H1 (cell line): Measurements from ENCODE around the gene SNAPIN. TPM values are rescaled to one million over a fixed set of nuclear protein-coding genes. Genes with fewer than 3 reads are reported as not detected.

ENCODE experiments used
- CTCF ChIA-PET: fragments of 300-600 bp; sonication (Branson Sonifier 250); formaldehyde crosslinking; loops from one replicate; lab custom pipeline; 2021; ENCODE audit not compliant: partially characterized antibody; lab: Charles Lee
- POLR2A ChIA-PET: fragments of 300-600 bp; sonication (Branson Sonifier 250); formaldehyde crosslinking; loops from one replicate; lab custom pipeline; 2021; ENCODE audit warnings: inconsistent platforms; ENCODE audit not compliant: partially characterized antibody; lab: Charles Lee
- DNase-seq, 2 experiments: peaks; one replicate each; pipeline versions ENCODE4 v3.0.0 to v3.0.0-alpha.2; 2010 to 2022; ENCODE audit warnings: low spot score in 2 of 2, low read depth in 1 of 2, mixed read lengths in 1 of 2
- FAIRE-seq: peaks from 2 replicates; lab custom pipeline; 2011; peaks lifted over from hg19 to GRCh38; lab: Jason Lieb, UNC
- H2AFZ ChIP-seq: 2 replicates; pipeline ENCODE4 v1.8.1; 2012; ENCODE audit warnings: low read length, inconsistent platforms
- H2AK5ac ChIP-seq: 2 replicates; pipeline ENCODE4 v1.6.1; 2013; ENCODE audit warnings: low read depth, low read length
- H2BK120ac ChIP-seq: replicated peaks from 2 replicates; pipeline ENCODE3; 2013; ENCODE audit warnings: low read depth, low read length, inconsistent platforms
- H2BK12ac ChIP-seq: 2 replicates; pipeline ENCODE4 v1.6.1; 2013; ENCODE audit warnings: low read depth, low read length
- H2BK15ac ChIP-seq: 2 replicates; pipeline ENCODE4 v1.6.1; 2013; ENCODE audit warnings: low read length
- H2BK20ac ChIP-seq: 2 replicates; pipeline ENCODE4 v1.6.1; 2013; ENCODE audit warnings: low read length
- H2BK5ac ChIP-seq: 2 replicates; pipeline ENCODE4 v1.6.1; 2013; ENCODE audit warnings: low read depth, low read length
- H3K14ac ChIP-seq: 2 replicates; pipeline ENCODE4 v1.6.1; 2013; ENCODE audit warnings: inconsistent platforms; ENCODE audit not compliant: insufficient read length
- H3K18ac ChIP-seq: 2 replicates; pipeline ENCODE4 v1.6.1; 2013; ENCODE audit warnings: low read length; ENCODE audit errors: extremely low read depth
- H3K23ac ChIP-seq: 2 replicates; pipeline ENCODE4 v1.6.1; 2013; ENCODE audit warnings: inconsistent platforms; ENCODE audit not compliant: insufficient read length
- H3K23me2 ChIP-seq: 2 replicates; pipeline ENCODE4 v1.6.1; 2013; ENCODE audit warnings: low read depth, low read length
- H3K27ac ChIP-seq: 2 replicates; pipeline ENCODE4 v1.6.1; 2011; ENCODE audit warnings: low read depth, low read length, inconsistent platforms
- H3K27me3 ChIP-seq, 4 experiments: replicated peaks in 1 of 4; 1 replicate in 1 of 4; 2 replicates in 3 of 4; pipeline versions ENCODE4 v1.6.1 to v1.8.1; 2011 to 2013; ENCODE audit warnings: low read length in 3 of 4, mild to moderate bottlenecking in 3 of 4, inconsistent platforms in 2 of 4, mixed read lengths in 2 of 4, moderate library complexity in 1 of 4; ENCODE audit not compliant: control insufficient read depth in 3 of 4, insufficient read depth in 3 of 4; ENCODE audit errors: extremely low read depth in 1 of 4
- H3K36me3 ChIP-seq, 4 experiments: 2 replicates each; pipeline versions ENCODE4 v1.6.1 to v1.8.1; 2011 to 2013; ENCODE audit warnings: mild to moderate bottlenecking in 4 of 4, low read length in 3 of 4, moderate library complexity in 2 of 4, control low read depth in 1 of 4, inconsistent platforms in 1 of 4; ENCODE audit not compliant: insufficient read depth in 4 of 4, control insufficient read depth in 2 of 4
- H3K4ac ChIP-seq: replicated peaks from 2 replicates; pipeline ENCODE3; 2013; ENCODE audit warnings: low read length, low read depth, mixed read lengths, inconsistent platforms; ENCODE audit not compliant: insufficient read length
- H3K4me1 ChIP-seq, 4 experiments: replicated peaks in 1 of 4; 1 replicate in 1 of 4; 2 replicates in 3 of 4; pipeline versions ENCODE4 v1.6.1 to v1.8.1; 2011 to 2013; ENCODE audit warnings: low read length in 3 of 4, inconsistent platforms in 2 of 4, mixed read lengths in 1 of 4; ENCODE audit not compliant: insufficient read depth in 4 of 4, control insufficient read depth in 3 of 4
- H3K4me2 ChIP-seq, 2 experiments: 2 replicates each; pipeline versions ENCODE4 v1.6.1 to v1.8.1; 2011 to 2013; ENCODE audit warnings: low read depth in 2 of 2, low read length in 2 of 2, control low read depth in 1 of 2, inconsistent platforms in 1 of 2, mild to moderate bottlenecking in 1 of 2; ENCODE audit not compliant: insufficient read depth in 1 of 2
- H3K4me3 ChIP-seq, 4 experiments: fragments of 200-600, 300-600 bp in 1 of 4; sonication (generic), shearing (Covaris generic), sonication (Bioruptor Twin) in 1 of 4; 2 replicates each; pipeline versions ENCODE4 v1.5.1 to v1.8.1; 2011 to 2016; ENCODE audit warnings: low read length in 4 of 4, low read depth in 3 of 4, control low read depth in 2 of 4, inconsistent platforms in 2 of 4, mild to moderate bottlenecking in 2 of 4, mixed read lengths in 1 of 4, moderate library complexity in 1 of 4; ENCODE audit not compliant: insufficient read depth in 2 of 4; ENCODE audit errors: extremely low read depth in 1 of 4
- H3K56ac ChIP-seq: replicated peaks from 2 replicates; pipeline ENCODE3; 2013; ENCODE audit warnings: low read depth, mild to moderate bottlenecking, mixed read lengths, low read length, inconsistent platforms; ENCODE audit not compliant: insufficient read length
- H3K79me1 ChIP-seq: 2 replicates; pipeline ENCODE4 v1.6.1; 2013; ENCODE audit warnings: low read depth, low read length, control low read depth
- H3K79me2 ChIP-seq, 2 experiments: 2 replicates each; pipeline versions ENCODE4 v1.6.1 to v1.8.1; 2012 to 2013; ENCODE audit warnings: low read length in 2 of 2, mild to moderate bottlenecking in 2 of 2, inconsistent platforms in 1 of 2; ENCODE audit not compliant: insufficient read depth in 2 of 2, control insufficient read depth in 1 of 2
- H3K9ac ChIP-seq, 4 experiments: replicated peaks in 1 of 4; 1 replicate in 1 of 4; 2 replicates in 3 of 4; pipeline versions ENCODE4 v1.6.1 to v1.8.1; 2011 to 2013; ENCODE audit warnings: low read depth in 3 of 4, low read length in 3 of 4, control low read depth in 2 of 4, mild to moderate bottlenecking in 2 of 4, moderate library complexity in 2 of 4, inconsistent platforms in 1 of 4; ENCODE audit errors: extremely low read depth in 1 of 4
- H3K9me3 ChIP-seq, 2 experiments: 2 replicates each; pipeline versions ENCODE4 v1.6.1 to v1.8.1; 2012 to 2013; ENCODE audit warnings: mild to moderate bottlenecking in 2 of 2, moderate library complexity in 2 of 2, control low read depth in 1 of 2, inconsistent platforms in 1 of 2, low read depth in 1 of 2, low read length in 1 of 2, mixed read lengths in 1 of 2; ENCODE audit not compliant: insufficient read depth in 2 of 2
- H4K20me1 ChIP-seq, 2 experiments: replicated peaks in 1 of 2; 2 replicates each; pipeline versions ENCODE3 to v1.8.1; 2011 to 2013; ENCODE audit warnings: inconsistent platforms in 2 of 2, low read length in 2 of 2, mild to moderate bottlenecking in 1 of 2; ENCODE audit not compliant: insufficient read depth in 2 of 2, control insufficient read depth in 1 of 2
- H4K5ac ChIP-seq: 2 replicates; pipeline ENCODE4 v1.6.1; 2013; ENCODE audit warnings: low read length, low read depth, mixed read lengths, inconsistent platforms; ENCODE audit not compliant: insufficient read length
- H4K8ac ChIP-seq: 2 replicates; pipeline ENCODE4 v1.8.0; 2013; ENCODE audit warnings: mild to moderate bottlenecking, moderate library complexity, low read length, inconsistent platforms; ENCODE audit not compliant: insufficient read depth; ENCODE audit errors: extremely low read depth
- H4K91ac ChIP-seq: replicated peaks from 2 replicates; pipeline ENCODE3; 2013; ENCODE audit warnings: low read length, mixed read lengths, inconsistent platforms; ENCODE audit not compliant: insufficient read length
- ATF2 ChIP-seq: IDR thresholded peaks from 2 replicates; pipeline ENCODE4 v1.6.1; 2012; ENCODE audit warnings: low read length, inconsistent platforms
- CBX8 ChIP-seq: fragments of 300-800, 300-1000 bp; sonication (generic); IDR thresholded peaks from 2 replicates; pipeline ENCODE4 v1.7.1; 2016; ENCODE audit warnings: low read depth, low read length, borderline replicate concordance
- CEBPB ChIP-seq: IDR thresholded peaks from 2 replicates; pipeline ENCODE4 v1.6.1; 2012; ENCODE audit warnings: low read depth, low read length
- HDAC6 ChIP-seq: IDR thresholded peaks from one replicate; pipeline ENCODE4 v1.7.1; 2012; ENCODE audit warnings: low read depth, mild to moderate bottlenecking, inconsistent platforms, low read length, moderate library complexity
- JUN ChIP-seq: IDR thresholded peaks from 2 replicates; pipeline ENCODE4 v1.6.1; 2011; ENCODE audit warnings: low read depth, mild to moderate bottlenecking, improper control_type of control experiment, low read length
- KDM4A ChIP-seq: IDR thresholded peaks from one replicate; pipeline ENCODE4 v1.7.1; 2012; ENCODE audit warnings: low read depth, mild to moderate bottlenecking, moderate library complexity, low read length, inconsistent platforms; ENCODE audit not compliant: severe bottlenecking
- POLR2AphosphoS5 ChIP-seq: IDR thresholded peaks from 2 replicates; pipeline ENCODE4 v1.6.1; 2011; ENCODE audit warnings: low read depth, low read length
- RXRA ChIP-seq: IDR thresholded peaks from 2 replicates; pipeline ENCODE4 v1.6.1; 2011; ENCODE audit warnings: low read depth, mild to moderate bottlenecking, low read length, moderate library complexity; ENCODE audit not compliant: insufficient read depth
- YY1 ChIP-seq: IDR thresholded peaks from 2 replicates; pipeline ENCODE4 v1.6.1; 2011; ENCODE audit warnings: low read depth, mild to moderate bottlenecking, low read length
- WGBS, 2 experiments: shearing (Covaris generic) in 1 of 2; methylation state at CpG; one replicate each; pipeline versions ENCODE4 v1.1.6 to v1.1.7; 2013 to 2015; ENCODE audit warnings: low lambda C conversion rate in 2 of 2, mixed read lengths in 2 of 2, inconsistent platforms in 1 of 2, low coverage in 1 of 2, missing lambda C conversion rate in 1 of 2; ENCODE audit not compliant: insufficient replicate concordance in 2 of 2, insufficient coverage in 1 of 2, insufficient read length in 1 of 2; ENCODE audit errors: extremely low coverage in 1 of 2, missing lambda C conversion rate in 1 of 2; 5-methylcytosine and 5-hydroxymethylcytosine counted together
- polyA plus RNA-seq, 7 experiments: library from polyadenylated mRNA; depleted of rRNA in 3 of 7; stranded (reverse) in 5 of 7; unstranded in 2 of 7; fragments of >200 nt in 5 of 7; fragments of 200-250 nt in 2 of 7; gene quantifications; 1 replicate in 5 of 7; 2 replicates in 1 of 7; 4 replicates in 1 of 7; pipeline versions ENCODE4 v1.2.1 to v1.2.3, GENCODE V29; 2011 to 2013; ENCODE audit warnings: missing spikeins in 2 of 7, mixed read lengths in 2 of 7
- total RNA-seq: library from RNA; stranded (reverse); fragmentation: NEBNext Ultra II Directional; extraction: Animal tissue kit (Norgen Biotek cat#: 25700); gene quantifications from 2 replicates; pipeline ENCODE4 v1.2.1, GENCODE V29; 2021
- TF ChIP-seq, protein P1 (sequence below): IDR thresholded peaks from 2 replicates; pipeline ENCODE4 v1.6.1; 2012; ENCODE audit warnings: inconsistent platforms

The SNAPIN gene
- total and polyA plus RNA-seq, 2 of the 8 experiments (the other 6 are each of a cell fraction or from before 2014, with no cell fraction given), result 25.7 to 31.1 TPM

DNA sequence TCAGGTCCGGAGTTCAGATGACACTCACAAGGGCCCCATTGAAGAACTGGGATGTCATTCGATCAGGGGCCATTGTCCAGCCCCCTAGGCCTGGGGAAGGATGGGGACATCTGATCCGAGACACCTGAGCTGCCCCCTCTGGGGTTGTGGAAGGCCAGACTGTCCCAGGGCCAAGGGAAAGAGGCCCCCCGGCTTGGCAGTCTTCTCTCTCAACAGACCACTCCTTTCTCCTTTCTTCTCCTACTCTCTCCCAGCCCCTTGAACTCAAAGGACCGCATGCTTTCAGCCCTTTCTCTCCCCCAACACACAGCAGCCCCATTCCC lies 29.2 kb upstream of the SNAPIN start:
- Histone ChIP-seq H3K9me3 (no peaks in the 10 kb centered on the region), H3K79me1 (no peaks in the 10 kb centered on the region), H2BK120ac (no peak overlapping the region), H4K5ac (no peak overlapping the region), H3K56ac (no peak overlapping the region), H2AK5ac (no peak overlapping the region), H4K8ac (no peak overlapping the region), H3K79me2 (no peaks in the 10 kb centered on the region), H2BK12ac (0 out of 2 replicates have a peak overlapping the region, but pooled peaks have one; percentile 17), H3K4ac (no peak overlapping the region), H4K20me1 (no peaks in the 10 kb centered on the region), H4K91ac (no peak overlapping the region), H2BK5ac (no peak overlapping the region), H3K36me3 (peaks cover 0 to 4% (median 1%) of the 10 kb centered on the region in 4 experiments; a peak in 3 of 8 replicates), H3K14ac (no peak overlapping the region), H3K4me3 (no peak overlapping the region), H2BK20ac (no peak overlapping the region), H3K18ac (no peak overlapping the region), H3K27ac (no peak overlapping the region), H2BK15ac (no peak overlapping the region), H3K4me1 (peaks cover 0 to 16% (median 11%) of the 10 kb centered on the region in 4 experiments; a peak in 6 of 7 replicates), H3K27me3 (no peaks in the 10 kb centered on the region), H2AFZ (no peak overlapping the region), H3K9ac (no peak overlapping the region), H3K4me2 (no peak overlapping the region), H3K23ac (no peak overlapping the region), H3K23me2 (peaks cover 7% of the 10 kb centered on the region)
- FAIRE-seq (no peak), DNase-seq (no peak)
- POLR2A ChIA-PET, result interaction anchor here (0.6 to 15.6 kb wide), 8 partner anchors 10 to 361 kb away, joined by 3 to 261 read pairs (median 4); partner anchors contain the start of genes RPS27, S100A14, S100A16 and S100A6
- TF ChIP-seq, protein P1, sequence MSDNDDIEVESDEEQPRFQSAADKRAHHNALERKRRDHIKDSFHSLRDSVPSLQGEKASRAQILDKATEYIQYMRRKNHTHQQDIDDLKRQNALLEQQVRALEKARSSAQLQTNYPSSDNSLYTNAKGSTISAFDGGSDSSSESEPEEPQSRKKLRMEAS, result no peak
- TF ChIP-seq JUN (no peak), CEBPB (no peak), ATF2 (no peak), HDAC6 (no peak), CBX8 (no peak), YY1 (no peak), POLR2AphosphoS5 (no peak), RXRA (no peak), KDM4A (no peak)
- CTCF ChIA-PET, result interaction anchor here (0.5 to 10.2 kb wide), 24 partner anchors 10 to 357 kb away, joined by 3 to 115 read pairs (median 6); partner anchors contain the start of genes S100A14, S100A16, S100A4 and S100A6
- WGBS, 2 experiments, result 79% methylated on average over 4 of the region's 5 CpGs; no CpG with 5 or more reads in 1 of the 2 experiments
